NCI-H2107 treated with DMSO at 0.1 percent for 48 hours (cell line): ENCODE data around the gene LSM10.
A peak's percentile ranks its signal among the peaks of the same experiment; 100 is the strongest.

Experiments used
- DNase-seq: peaks from one replicate; lab custom pipeline; 2025; ENCODE audit not compliant: unreplicated experiment; lab: John Stamatoyannopoulos, UW

The LSM10 gene

GRCh38 chr1:36385410-36386264 lies 12.1 kb downstream of the LSM10 start, which contains the start of gene STK40:
Gene STK40, minus strand, starts transcription at chr1:36385924. Its CDS starts 24,592 bp downstream, at chr1:36361332.
- DNase-seq = peak; percentile 98

DNA sequence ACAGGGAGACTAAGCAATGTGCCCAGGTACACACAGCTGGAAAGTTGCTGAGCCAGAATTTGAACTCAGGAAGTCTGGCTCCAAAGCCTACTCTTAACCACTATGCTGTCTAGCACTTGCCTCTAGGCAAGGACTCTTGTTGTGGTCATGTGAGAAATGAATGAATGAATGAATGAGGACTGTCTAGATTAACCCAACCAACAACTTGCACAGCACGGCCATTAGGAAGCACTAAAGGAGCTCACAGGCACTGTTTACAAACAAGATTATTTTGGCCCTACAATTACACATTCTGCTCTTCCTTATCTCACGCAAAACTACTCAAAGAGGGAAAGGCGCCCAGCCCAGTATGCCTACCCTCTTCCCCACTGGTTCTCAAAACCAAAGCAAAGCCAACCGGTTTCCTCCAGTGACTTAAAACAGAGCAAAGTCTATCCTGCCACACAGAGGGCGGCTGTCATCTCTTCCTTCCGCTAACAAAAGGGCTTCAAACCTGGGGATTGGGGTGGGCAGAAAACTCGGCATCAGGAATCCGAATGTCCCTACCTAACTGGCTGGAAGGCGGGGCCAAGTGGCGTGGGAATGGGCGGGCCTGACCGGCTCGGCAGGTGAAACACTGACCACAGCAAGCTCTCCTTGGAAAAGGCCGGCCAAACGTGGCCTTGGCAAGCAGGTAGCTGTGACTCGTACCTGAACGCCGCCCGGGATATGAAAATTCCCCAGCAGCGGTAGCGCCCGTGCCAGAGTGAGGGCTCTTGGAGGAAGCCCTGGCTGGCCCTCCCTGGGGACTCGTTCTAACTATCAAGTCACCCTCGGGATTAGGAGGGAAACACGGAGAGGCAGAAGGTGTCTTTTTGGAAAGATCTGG lies 12.9 kb downstream of the LSM10 start:
- peak; percentile 60 for DNase-seq

- DNase-seq = no peak
These were observed 14.5 kb downstream of the LSM10 start for GRCh38 chr1:36383240-36383639.

DNA sequence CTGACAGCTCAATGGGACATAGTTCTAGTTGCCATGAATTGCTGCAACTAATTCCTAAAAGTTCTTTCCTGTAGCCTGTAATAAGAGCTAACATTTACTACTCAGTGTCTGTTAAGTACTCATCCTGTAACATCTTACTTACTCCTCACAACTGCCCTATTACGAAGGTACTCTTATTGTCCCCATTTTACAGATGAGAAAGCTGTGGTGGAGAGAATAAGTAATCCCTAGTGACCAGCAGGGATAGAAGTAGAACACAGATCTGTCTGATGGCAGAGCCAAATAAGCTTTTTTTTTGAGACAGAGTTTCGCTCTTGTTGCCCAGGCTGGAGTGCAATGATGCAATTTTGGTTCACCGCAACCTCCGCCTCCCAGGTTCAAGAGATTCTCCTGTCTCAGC lies 15.0 kb downstream of the LSM10 start:
- DNase-seq = no peak

- no peak for DNase-seq
These were observed 15.5 kb downstream of the LSM10 start for GRCh38 chr1:36382231-36382630.

GRCh38 chr1:36381405-36381804 lies 16.3 kb downstream of the LSM10 start:
- no peak for DNase-seq

- no peak for DNase-seq
These were observed 16.9 kb downstream of the LSM10 start for GRCh38 chr1:36380782-36381181.

- no peak for DNase-seq
These were observed 17.5 kb downstream of the LSM10 start for GRCh38 chr1:36380143-36380619.

GRCh38 chr1:36377791-36378492 lies 19.8 kb downstream of the LSM10 start:
- no peak for DNase-seq

- no peak for DNase-seq
These were observed 25.1 kb downstream of the LSM10 start for GRCh38 chr1:36372617-36373016.

DNA sequence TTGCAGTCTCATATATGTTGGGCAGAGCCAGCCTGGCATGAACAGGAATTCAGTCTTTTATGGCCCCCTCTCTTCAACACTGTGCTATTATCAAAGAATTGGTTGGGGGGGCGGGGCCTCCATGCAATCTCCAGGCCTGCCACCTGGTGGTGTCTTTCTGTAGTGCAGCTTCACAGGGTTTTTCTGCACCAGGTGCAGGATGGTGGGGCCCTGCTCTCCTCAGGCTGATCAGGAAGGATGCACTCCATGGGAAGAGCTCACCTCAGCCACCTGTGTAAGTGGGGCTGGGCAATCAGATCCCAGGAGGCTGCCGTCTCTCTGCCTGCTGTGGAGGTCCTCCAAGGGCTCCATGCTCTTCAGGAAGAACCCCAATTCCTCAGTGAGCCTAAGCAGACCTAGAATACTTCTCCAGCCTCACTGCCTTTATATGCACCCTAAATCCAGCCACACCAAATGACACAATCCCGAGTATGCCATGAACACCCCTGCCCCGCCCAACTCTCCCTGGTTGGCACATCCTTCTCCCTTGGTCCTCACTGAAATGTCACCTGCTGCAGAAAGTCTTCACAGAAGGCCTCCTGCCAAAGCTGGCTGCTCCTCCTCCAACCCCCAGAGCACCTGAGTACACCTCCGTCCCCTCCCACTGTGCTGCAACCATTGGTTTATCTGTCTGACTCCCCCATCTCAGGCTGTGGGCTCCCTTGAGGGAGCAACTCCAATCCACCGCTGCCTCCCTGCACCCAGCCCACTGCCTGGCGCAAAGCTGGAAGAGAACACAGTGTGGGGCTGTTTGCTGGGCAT lies 28.4 kb downstream of the LSM10 start:
- peak; percentile 73 for DNase-seq

GRCh38 chr1:36367798-36368197 lies 29.9 kb downstream of the LSM10 start:
- DNase-seq = no peak

GRCh38 chr1:36367066-36367465 lies 30.6 kb downstream of the LSM10 start:
- DNase-seq = no peak

DNA sequence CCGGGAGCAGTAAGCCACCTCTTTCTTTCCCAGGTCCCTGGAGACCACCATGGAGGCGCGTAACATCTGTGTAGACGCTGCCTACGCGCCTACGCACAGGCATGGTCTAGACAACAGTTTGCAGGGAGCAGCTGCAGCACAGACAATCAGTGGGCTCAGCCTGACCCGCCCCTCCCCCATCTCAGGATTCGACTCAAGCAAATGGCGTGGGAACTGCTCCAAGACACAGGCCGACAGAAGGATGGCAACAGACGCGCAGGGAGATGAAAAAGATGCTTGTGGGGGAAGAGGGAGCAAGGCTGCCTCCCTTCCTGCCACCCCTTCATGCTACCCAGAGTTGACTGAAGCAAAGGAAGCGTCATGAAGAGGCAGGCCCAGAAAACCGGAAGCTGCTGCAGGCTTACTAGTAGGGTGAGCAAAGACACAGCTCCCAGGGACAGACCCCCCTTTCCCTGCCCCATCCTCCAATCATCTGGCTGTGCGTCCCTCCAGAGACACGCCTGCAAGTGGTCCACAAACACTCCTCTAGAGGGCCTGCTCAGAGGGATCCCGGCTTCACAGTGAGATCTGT lies 31.5 kb downstream of the LSM10 start:
- no peak for DNase-seq

GRCh38 chr1:36365381-36365780 lies 32.3 kb downstream of the LSM10 start:
- no peak for DNase-seq

DNA sequence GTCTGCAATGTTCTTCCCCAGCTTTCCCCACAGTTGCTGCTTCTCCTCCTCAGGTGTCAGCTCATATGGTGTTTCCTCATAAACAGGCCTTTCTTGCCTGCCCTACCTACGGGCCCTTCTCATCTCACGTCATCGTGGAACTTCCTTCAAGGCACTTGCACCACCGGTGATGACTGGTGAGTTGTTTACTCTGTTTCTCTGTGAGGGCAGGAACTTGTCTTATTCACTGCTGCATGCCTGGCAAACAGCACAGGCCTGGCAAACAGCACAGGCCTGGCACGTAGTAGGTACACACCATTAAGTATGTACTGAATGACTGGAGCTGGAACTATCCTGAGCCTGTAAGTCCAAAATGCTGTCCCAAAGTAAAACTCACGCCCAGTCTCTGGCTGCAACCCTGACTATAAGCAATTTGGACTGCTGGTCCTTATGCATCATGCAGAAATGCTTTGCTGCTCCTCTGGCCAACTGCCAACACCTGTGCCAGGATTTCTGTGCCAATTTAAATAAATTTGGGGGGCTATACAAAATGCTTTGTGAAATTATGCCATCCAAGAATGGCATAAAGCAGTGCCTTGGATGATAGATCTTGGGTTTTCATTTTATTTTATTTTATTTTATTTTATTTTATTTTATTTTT lies 37.7 kb downstream of the LSM10 start:
- no peak for DNase-seq

- no peak for DNase-seq
These were observed 38.3 kb downstream of the LSM10 start for GRCh38 chr1:36359383-36359782.

DNA sequence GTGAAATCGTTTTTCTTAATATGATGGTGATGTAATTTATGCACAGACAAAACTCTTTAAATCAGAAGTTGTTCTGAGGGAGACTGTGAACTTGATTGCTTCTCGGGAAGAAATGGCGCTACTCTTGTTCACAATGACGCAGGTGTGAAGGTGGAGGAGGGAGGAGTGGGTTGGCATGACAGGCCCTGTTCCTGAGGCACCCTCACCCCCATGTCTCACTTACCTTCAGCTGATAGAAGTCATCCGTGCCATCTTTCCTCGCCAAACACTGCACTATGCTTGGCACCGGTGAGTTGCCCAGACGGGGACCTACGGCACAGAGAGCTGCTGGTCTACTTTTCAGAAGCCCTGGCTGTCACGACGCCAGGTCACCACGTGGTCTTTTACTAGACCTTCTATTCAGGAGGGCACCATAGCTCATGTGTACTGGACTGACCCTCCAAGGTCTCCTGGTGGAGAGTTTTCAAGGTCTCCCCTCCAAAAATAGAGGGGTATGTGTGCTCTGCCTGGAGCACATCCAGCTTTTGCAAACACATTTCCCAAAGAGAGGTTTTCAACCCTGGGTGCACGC lies 39.1 kb downstream of the LSM10 start:
- DNase-seq = no peak

DNA sequence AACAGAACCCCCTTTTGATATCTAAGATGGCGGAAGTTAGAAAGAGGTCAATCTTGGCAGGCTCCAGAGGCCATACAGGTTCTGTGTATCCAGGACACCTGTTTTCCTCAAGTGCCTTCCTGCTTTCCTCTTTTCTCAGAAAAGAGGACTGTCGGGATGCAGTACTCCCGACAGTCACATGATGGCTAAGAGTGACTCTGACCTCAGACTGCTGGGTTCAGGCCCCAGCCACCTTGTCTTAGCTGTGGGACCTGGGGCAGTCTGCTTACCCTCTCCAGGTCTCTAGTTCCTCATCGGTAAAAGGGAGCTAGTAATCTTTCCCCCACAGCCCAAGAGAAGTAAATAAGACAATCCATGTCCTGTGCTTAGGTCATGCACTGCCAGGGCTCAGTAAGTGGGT lies 41.9 kb downstream of the LSM10 start:
- no peak for DNase-seq
